ENCODE results near the gene TMEM31. TPM values are rescaled to one million over a fixed set of nuclear protein-coding genes. Genes with fewer than 3 reads are reported as not detected.

The TMEM31 gene
- total and polyA plus RNA-seq, 2 of the 8 experiments (the other 6 are each of a cell fraction or from before 2014, with no cell fraction given): 0.65 TPM; not detected in 1

- no peaks in the 10 kb centered on the region for H3K36me3 ChIP-seq (ENCODE audit: control insufficient read depth in 2 of 4, insufficient read depth in 4 of 4, low read length in 3 of 4)
- no peak overlapping the region for H3K23ac ChIP-seq (ENCODE audit: insufficient read length)
- H2BK15ac ChIP-seq (ENCODE audit: low read length): no peak overlapping the region
- no peak for DNase-seq (ENCODE audit: low read depth in 1 of 2, low spot score in 2 of 2)
- TF ChIP-seq NRF1 (IDR thresholded peaks at IDR 0.05; ENCODE audit: low read depth, low read length) (no peak), BRCA1 (IDR thresholded peaks at IDR 0.05; ENCODE audit: low read depth, low read length) (no peak), YY1 (IDR thresholded peaks at IDR 0.05; ENCODE audit: low read depth, low read length) (no peak), CHD1 (IDR thresholded peaks at IDR 0.05; ENCODE audit: low read depth, low read length) (no peak), TEAD4 (IDR thresholded peaks at IDR 0.05; ENCODE audit: low read depth, low read length) (no peak), KDM1A (IDR thresholded peaks at IDR 0.05; ENCODE audit: borderline replicate concordance, low read length) (no peak), E2F6 (IDR thresholded peaks at IDR 0.05) (no peak), HDAC6 (IDR thresholded peaks at IDR 0.05; ENCODE audit: low read depth, low read length) (no peak), KDM5A (IDR thresholded peaks at IDR 0.05; ENCODE audit: low read length) (no peak), BACH1 (IDR thresholded peaks at IDR 0.05; ENCODE audit: low read length) (no peak), CREB1 (IDR thresholded peaks at IDR 0.05) (no peak)
- TF ChIP-seq, protein P1, sequence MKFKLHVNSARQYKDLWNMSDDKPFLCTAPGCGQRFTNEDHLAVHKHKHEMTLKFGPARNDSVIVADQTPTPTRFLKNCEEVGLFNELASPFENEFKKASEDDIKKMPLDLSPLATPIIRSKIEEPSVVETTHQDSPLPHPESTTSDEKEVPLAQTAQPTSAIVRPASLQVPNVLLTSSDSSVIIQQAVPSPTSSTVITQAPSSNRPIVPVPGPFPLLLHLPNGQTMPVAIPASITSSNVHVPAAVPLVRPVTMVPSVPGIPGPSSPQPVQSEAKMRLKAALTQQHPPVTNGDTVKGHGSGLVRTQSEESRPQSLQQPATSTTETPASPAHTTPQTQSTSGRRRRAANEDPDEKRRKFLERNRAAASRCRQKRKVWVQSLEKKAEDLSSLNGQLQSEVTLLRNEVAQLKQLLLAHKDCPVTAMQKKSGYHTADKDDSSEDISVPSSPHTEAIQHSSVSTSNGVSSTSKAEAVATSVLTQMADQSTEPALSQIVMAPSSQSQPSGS (IDR thresholded peaks at IDR 0.05; ENCODE audit: low read length): no peak
- H2BK5ac ChIP-seq (ENCODE audit: low read depth, low read length): no peak overlapping the region
- H3K4me3 ChIP-seq (ENCODE audit: extremely low read depth in 1 of 4, insufficient read depth in 2 of 4, low read depth in 3 of 4, low read length in 4 of 4): no peak overlapping the region
- H3K4me1 ChIP-seq (replicated peaks in 1 of 4; ENCODE audit: control insufficient read depth in 3 of 4, insufficient read depth in 4 of 4, low read length in 3 of 4): peaks cover 2 to 13% (median 8%) of the 10 kb centered on the region in 4 experiments; a peak in 5 of 7 replicates
- H3K18ac ChIP-seq (ENCODE audit: extremely low read depth, low read length): no peak overlapping the region
- no peak overlapping the region for H3K27ac ChIP-seq (ENCODE audit: low read depth, low read length)
- H3K56ac ChIP-seq (replicated peaks; ENCODE audit: insufficient read length, low read depth, low read length): no peak overlapping the region
- no peaks in the 10 kb centered on the region for H3K9me3 ChIP-seq (ENCODE audit: insufficient read depth in 2 of 2, low read depth in 1 of 2, low read length in 1 of 2)
- H3K4me2 ChIP-seq (ENCODE audit: insufficient read depth in 1 of 2, low read depth in 2 of 2, low read length in 2 of 2): no peak overlapping the region
- H4K20me1 ChIP-seq (replicated peaks in 1 of 2; ENCODE audit: control insufficient read depth in 1 of 2, insufficient read depth in 2 of 2, low read length in 2 of 2): no peaks in the 10 kb centered on the region
- peaks cover 0 to under 1% of the 10 kb centered on the region in 2 experiments; a peak in 1 of 4 replicates for H3K79me2 ChIP-seq (ENCODE audit: control insufficient read depth in 1 of 2, insufficient read depth in 2 of 2, low read length in 2 of 2)
- no peak overlapping the region for H2BK120ac ChIP-seq (replicated peaks; ENCODE audit: low read depth, low read length)
- H2AFZ ChIP-seq (ENCODE audit: low read length): no peak overlapping the region
- H4K8ac ChIP-seq (ENCODE audit: extremely low read depth, insufficient read depth, low read length): no peak overlapping the region
- ChIA-PET CTCF (ENCODE audit: partially characterized antibody) (interaction anchor here (1.1 to 1.2 kb wide), 2 partner anchors 18 to 27 kb away, joined by 3 to 5 read pairs; partner anchors contain the start of gene TMEM31), POLR2A (ENCODE audit: partially characterized antibody) (interaction anchor here (1.8 to 2.6 kb wide), 2 partner anchors 10 to 30 kb away, joined by 5 to 11 read pairs; no protein-coding TSS in a partner anchor)
- no peak overlapping the region for H4K5ac ChIP-seq (ENCODE audit: insufficient read length, low read depth, low read length)
- peak overlapping the region; percentile 11 for H3K4ac ChIP-seq (replicated peaks; ENCODE audit: insufficient read length, low read depth, low read length)
- H2AK5ac ChIP-seq (ENCODE audit: low read depth, low read length): no peak overlapping the region
- no peak overlapping the region for H3K14ac ChIP-seq (ENCODE audit: insufficient read length)
- no peak overlapping the region for H3K9ac ChIP-seq (replicated peaks in 1 of 4; ENCODE audit: extremely low read depth in 1 of 4, low read depth in 3 of 4, low read length in 3 of 4)
- no peak overlapping the region for H2BK12ac ChIP-seq (ENCODE audit: low read depth, low read length)
- H3K23me2 ChIP-seq (ENCODE audit: low read depth, low read length): no peaks in the 10 kb centered on the region
- no peaks in the 10 kb centered on the region for H3K27me3 ChIP-seq (replicated peaks in 1 of 4; ENCODE audit: control insufficient read depth in 3 of 4, extremely low read depth in 1 of 4, insufficient read depth in 3 of 4, low read length in 3 of 4)
- FAIRE-seq: no peak
- H3K79me1 ChIP-seq (ENCODE audit: low read depth, low read length): no peaks in the 10 kb centered on the region
- H4K91ac ChIP-seq (replicated peaks; ENCODE audit: insufficient read length, low read length): no peak overlapping the region
- no peak overlapping the region for H2BK20ac ChIP-seq (ENCODE audit: low read length)
Measured at GRCh38 chrX:103737696-103738095, 27.0 kb downstream of the TMEM31 start.
